ENCODE data around the gene RABL3. TPM values are rescaled to one million over a fixed set of nuclear protein-coding genes. Genes with fewer than 3 reads are reported as not detected.

Gene RABL3
- total RNA-seq, 4 donors from 2014 or later, result 9.3 to 14.8 (median 12.6) TPM

DNA sequence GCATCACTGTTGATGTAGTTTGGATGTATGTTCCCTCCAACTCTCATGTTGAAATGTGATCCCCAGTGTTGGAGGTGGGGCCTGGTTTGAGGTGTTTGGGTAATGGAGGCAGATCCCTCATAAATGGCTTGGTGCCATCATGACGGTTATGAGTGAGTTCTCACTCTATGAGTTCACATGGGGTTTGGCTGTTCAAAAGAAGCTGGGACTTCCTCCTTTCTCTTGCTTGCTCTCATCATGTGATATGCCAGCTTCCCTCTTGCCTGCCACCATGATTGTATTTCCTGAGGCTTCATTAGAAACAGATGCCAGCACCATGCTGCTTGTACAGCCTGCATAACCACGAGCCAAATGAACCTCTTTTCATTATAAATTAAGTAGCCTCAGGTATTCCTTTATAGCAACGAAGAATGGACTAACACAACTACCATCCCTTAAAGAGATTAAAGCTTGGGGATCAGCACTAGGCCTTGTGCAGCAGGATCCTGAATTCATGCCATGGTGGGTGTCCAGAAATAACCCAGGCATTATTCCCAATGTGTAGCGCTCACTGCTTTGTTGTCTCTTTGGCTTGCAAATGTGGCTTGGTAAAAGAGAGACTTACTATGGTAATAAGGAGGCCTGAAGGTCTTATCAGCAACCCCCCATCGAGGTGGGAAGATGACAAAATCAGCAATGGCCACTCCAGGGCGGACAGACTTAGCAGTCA, 104.3 kb downstream of the RABL3 start:
- no peaks in the 10 kb centered on the region for H3K27me3 ChIP-seq
- WGBS, result 68% methylated on average over 6 of the region's 6 CpGs
- no peak for DNase-seq (ENCODE audit: low spot score in 2 of 2)
- H3K36me3 ChIP-seq, result no peaks in the 10 kb centered on the region
- H3K9me3 ChIP-seq, result no peaks in the 10 kb centered on the region
- H3K4me3 ChIP-seq, result no peak overlapping the region
- no peak overlapping the region for H3K27ac ChIP-seq
- TF ChIP-seq, protein P1, sequence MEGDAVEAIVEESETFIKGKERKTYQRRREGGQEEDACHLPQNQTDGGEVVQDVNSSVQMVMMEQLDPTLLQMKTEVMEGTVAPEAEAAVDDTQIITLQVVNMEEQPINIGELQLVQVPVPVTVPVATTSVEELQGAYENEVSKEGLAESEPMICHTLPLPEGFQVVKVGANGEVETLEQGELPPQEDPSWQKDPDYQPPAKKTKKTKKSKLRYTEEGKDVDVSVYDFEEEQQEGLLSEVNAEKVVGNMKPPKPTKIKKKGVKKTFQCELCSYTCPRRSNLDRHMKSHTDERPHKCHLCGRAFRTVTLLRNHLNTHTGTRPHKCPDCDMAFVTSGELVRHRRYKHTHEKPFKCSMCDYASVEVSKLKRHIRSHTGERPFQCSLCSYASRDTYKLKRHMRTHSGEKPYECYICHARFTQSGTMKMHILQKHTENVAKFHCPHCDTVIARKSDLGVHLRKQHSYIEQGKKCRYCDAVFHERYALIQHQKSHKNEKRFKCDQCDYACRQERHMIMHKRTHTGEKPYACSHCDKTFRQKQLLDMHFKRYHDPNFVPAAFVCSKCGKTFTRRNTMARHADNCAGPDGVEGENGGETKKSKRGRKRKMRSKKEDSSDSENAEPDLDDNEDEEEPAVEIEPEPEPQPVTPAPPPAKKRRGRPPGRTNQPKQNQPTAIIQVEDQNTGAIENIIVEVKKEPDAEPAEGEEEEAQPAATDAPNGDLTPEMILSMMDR (IDR thresholded peaks at IDR 0.05), result no peak
- TF ChIP-seq POLR2AphosphoS5 (IDR thresholded peaks at IDR 0.05) (no peak), POLR2A (IDR thresholded peaks at IDR 0.05) (no peak), EP300 (IDR thresholded peaks at IDR 0.05) (no peak)
- H3K4me1 ChIP-seq, result peaks cover 4% of the 10 kb centered on the region

DNA sequence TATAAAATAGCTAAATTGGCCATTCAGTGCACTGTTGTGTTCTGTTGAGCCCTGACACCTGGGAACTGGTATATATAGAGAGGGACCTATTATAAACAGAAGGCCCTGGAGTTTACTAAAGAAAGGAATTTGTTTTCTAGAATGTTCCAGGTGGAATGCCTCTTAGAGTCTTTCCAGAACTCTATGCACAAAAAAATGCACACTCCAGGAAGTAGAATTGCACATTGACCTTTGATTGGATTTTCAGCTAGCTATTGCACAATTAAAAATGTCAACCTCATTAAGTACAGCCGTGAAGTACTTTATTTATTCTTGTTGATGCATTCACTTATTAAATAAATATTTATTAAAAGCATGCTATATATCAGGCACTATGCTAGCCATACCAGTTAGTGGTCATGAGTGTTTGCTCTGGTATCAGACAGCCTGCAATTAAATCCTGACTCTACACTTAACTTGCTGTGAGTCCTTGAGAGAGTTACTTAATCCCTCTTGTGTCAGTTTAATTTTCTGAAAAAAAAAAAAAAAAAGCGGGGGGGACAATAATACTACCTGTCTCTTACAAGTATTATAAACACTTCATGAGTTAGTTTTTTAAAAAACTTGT, 105.4 kb downstream of the RABL3 start:
- H3K27ac ChIP-seq, result no peak overlapping the region
- WGBS, result 75% methylated on average over 2 of the region's 2 CpGs
- no peak for DNase-seq (ENCODE audit: low spot score in 2 of 2)

More for the DNA sequence above, 105.4 kb downstream of the RABL3 start:
- Histone ChIP-seq H3K36me3 (no peaks in the 10 kb centered on the region), H3K9me3 (no peaks in the 10 kb centered on the region), H3K4me3 (no peak overlapping the region), H3K27me3 (no peaks in the 10 kb centered on the region), H3K4me1 (peaks cover 4% of the 10 kb centered on the region)
- TF ChIP-seq, protein P1 (IDR thresholded peaks at IDR 0.05), result no peak
- TF ChIP-seq EP300 (IDR thresholded peaks at IDR 0.05) (no peak), POLR2AphosphoS5 (IDR thresholded peaks at IDR 0.05) (no peak), POLR2A (IDR thresholded peaks at IDR 0.05) (no peak)

Other genes with a start within 250 kb of the RABL3 start
- 100 to 1,000 TPM in 3 of 4 donors, 10 to 100 TPM in 1; 95.8 to 162 (median 148) TPM for gene NDUFB4, start 146.2 kb downstream of the RABL3 start, total RNA-seq
- gene HGD, start 60.3 kb downstream of the RABL3 start, total RNA-seq, result 1 to 10 TPM in 3 of 4 donors, not detected in 1; 1.7 to 5.1 (median 2.1) TPM
- 10 to 100 TPM in 1 of 4 donors, 1 to 10 TPM in 3; 5.2 to 16.4 (median 7.5) TPM for gene GTF2E1, start 228 bp upstream of the RABL3 start, total RNA-seq
- under 1 TPM in 3 of 4 donors, not detected in 1; 0.08 to 0.32 (median 0.15) TPM for gene STXBP5L, start 165.7 kb upstream of the RABL3 start, total RNA-seq